Retinal pigment epithelial cell (primary cell): ENCODE results near the gene CTNNBL1.
"Not testable (repeated sequence)": the region's sequence is repeated elsewhere in the genome, so short reads cannot be mapped to it uniquely, and the experiment has no call there.

Source experiments
- DNase-seq: peaks from one replicate; pipeline ENCODE4 v3.0.0-alpha.2; 2010; ENCODE audit warnings: low read depth
- H3K4me3 ChIP-seq: 2 replicates; pipeline ENCODE4 v1.5.1; 2011; ENCODE audit warnings: mild to moderate bottlenecking, low read length, control low read depth, moderate library complexity
- CTCF ChIP-seq: conservative IDR thresholded peaks from 2 replicates; pipeline ENCODE4 v1.5.1; 2011; ENCODE audit warnings: low read depth, low read length, control low read depth, inconsistent platforms

CTNNBL1 gene

DNA sequence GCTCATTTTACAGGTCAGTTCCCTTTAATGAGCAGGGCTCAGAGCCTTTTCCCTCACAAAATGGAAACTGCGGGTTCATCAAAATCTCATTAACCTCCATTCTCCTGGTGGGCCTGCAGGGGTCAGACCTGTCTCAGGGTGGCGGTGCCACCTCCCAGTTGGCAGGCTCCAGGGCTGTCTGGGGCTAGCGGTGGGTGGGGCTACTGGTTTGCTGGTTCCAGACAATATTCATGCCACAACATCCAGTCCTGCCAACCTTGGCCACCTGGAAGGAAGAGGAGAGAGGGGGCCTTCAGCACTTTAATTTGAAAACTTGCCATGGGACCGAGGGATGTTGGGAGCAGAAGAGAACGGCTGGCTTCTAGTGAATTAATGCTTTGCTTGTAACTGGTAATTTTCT is 41.9 kb upstream of the CTNNBL1 start:
- peak; percentile 69 for TF ChIP-seq CTCF
- no peak for DNase-seq

GRCh38 chr20:37656945-37657344 is 36.9 kb upstream of the CTNNBL1 start:
- TF ChIP-seq CTCF: no peak
- no peak for DNase-seq
- no peak overlapping the region for H3K4me3 ChIP-seq

More for the DNA sequence above, 41.9 kb upstream of the CTNNBL1 start:
- H3K4me3 ChIP-seq: no peak overlapping the region

DNA sequence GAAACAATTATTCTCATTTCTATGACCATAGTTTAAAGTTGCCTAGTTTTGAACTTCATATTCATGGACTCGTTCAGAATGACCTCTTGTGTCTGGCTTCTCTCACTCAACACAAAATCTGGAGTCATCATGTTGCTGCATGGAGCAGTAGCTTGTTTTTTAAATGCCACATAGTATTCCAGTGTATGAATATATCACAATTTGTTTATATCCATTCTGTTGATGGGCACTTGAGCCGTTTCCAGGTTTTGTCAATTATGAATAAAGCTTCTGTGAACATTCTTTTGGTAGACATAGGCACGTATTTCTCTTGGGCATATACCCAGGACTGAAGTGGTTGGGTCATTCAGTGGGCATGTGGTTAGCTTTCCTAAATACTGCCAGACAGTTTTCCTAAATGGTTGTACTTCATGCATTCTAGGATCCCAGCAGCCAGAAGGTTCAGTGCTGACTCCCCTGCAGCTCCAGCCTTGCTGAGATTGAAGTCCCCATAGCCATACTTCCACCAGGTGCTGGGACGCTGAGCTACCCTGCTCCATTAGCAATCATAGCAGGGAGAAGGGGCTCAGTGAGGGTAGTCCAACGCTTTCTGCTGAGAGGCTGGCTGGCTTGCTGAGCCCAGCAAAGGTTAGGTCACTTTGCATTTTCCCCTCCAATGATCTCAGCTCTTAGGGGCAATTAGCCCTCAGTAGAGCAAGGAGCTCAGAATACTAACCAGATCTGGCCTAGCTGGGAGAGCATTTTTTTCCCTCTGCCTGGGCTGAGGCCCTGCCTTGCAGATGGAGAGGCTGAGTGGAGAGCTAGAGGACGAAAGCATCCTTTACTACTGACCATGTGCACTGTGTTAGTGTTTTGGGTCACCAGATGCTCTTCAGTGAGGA is 35.7 kb upstream of the CTNNBL1 start:
- H3K4me3 ChIP-seq: no peak overlapping the region
- DNase-seq: no peak
- TF ChIP-seq CTCF: no peak

DNA sequence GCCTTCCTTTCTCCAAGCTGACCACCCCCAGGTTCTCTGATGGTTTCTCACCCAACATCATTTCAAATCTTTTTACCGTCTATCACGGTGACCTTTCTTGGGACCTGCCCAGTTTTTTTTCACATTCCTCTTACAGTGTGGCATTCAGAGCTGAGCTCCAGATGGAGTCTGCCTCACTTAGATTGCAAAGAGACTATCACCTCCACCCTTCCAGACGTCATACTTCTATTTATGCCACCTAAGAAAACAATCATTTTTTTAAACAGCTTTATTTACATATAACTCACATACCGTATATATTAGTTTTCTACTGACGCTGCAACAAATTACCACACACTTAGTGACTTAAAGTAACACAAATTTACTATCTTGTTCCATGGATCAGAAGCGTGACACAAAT is 32.3 kb upstream of the CTNNBL1 start:
- no peak overlapping the region for H3K4me3 ChIP-seq
- no peak for DNase-seq
- TF ChIP-seq CTCF: no peak

DNA sequence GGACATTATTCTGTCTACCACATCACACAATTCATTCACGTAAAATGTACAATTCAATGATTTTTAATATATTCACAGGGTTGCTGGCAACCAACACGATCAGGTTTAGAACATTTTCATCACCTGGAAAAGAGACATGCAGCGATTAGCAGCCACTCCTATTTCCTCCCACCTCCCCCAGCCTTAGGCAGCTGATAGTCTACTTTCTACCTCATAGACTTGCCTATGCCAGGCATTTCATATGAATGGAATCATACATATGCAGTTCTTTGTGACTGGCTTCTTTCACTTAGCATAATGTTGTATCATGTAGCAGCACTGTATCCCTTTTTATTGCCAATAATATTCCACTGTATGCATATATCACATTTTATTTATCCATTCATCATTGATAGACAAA is 31.5 kb upstream of the CTNNBL1 start:
- no peak for TF ChIP-seq CTCF
- no peak for DNase-seq
- H3K4me3 ChIP-seq: no peak overlapping the region

DNA sequence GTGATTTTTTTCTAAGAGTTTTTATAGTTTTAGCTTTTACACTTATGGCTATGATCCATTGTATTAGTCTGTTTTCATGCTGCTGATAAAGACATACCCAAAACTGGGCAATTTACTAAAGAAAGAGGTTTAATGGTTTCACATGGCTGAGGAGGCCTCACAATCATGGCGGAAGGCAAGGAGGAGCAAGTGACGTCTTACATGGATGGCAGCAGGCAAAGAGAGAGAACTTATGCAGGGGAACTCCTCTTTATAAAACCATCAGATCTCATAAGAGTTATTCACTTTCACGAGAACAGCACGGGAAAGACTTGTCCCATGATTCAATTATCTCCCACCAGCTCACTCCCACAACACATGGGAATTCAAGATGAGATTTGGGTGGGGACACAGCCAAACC is 29.2 kb upstream of the CTNNBL1 start:
- not testable (repeated sequence) for H3K4me3 ChIP-seq, DNase-seq

GRCh38 chr20:37668166-37668565 is 25.7 kb upstream of the CTNNBL1 start:
- no peak for TF ChIP-seq CTCF
- DNase-seq: no peak
- no peak overlapping the region for H3K4me3 ChIP-seq
